NB4 (cell line): ENCODE data around the gene SUPV3L1.

Experiments used
- CTCF ChIP-seq: IDR thresholded peaks from one replicate; pipeline ENCODE4 v1.5.1; 2012; ENCODE audit warnings: low read depth, low read length
- POLR2A ChIP-seq: IDR thresholded peaks from 2 replicates; pipeline ENCODE4 v1.6.1; 2011; ENCODE audit warnings: mild to moderate bottlenecking; ENCODE audit not compliant: insufficient read length; ENCODE audit errors: extremely low read depth

- TF ChIP-seq CTCF: no peak
- TF ChIP-seq POLR2A: no peak
Measured at GRCh38 chr10:69209787-69210484, 29.9 kb downstream of the SUPV3L1 start.
